Cerebellar nuclear complex (tissue), 1 donor: Measurements from ENCODE around the gene OR5AS1.
"Not testable (repeated sequence)": the region's sequence is repeated elsewhere in the genome, so short reads cannot be mapped to it uniquely, and the experiment has no call there.

Source experiments
- DNase-seq, 2 experiments: peaks; one replicate each; lab custom pipeline; 2025; lab: John Stamatoyannopoulos, UW

The OR5AS1 gene

GRCh38 chr11:56027354-56027753, at the start of gene OR5AS1:
TSS of gene OR5AS1 (plus strand) at chr11:56027654. CDS start at chr11:56030419, 2,765 bp downstream.
- no peak for DNase-seq

GRCh38 chr11:55994525-55994924, 32.9 kb upstream of the OR5AS1 start, which contains the start of gene OR5F1:
TSS of gene OR5F1 (minus strand) at chr11:55994625. CDS start at chr11:55994625, 0 bp downstream.
- DNase-seq = no peak

DNA sequence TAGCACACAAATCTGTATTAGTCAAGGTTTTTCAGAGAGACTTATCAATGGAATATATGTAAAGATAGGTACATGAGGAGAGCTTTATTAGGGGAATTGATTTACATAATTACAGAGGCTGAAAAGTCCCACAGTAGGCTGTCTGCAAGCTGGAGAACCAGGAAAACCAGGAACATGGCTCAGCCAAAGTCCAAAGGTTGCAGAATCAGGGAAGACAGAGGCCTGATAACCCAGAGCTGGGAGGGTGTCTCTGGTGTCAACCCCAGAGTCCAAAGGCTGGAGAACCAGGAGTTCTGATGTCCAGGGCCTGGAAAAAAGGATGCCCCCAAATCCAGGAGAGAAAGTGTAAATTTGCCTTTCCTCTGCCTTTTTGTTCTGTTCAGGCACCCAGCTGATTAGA, 16.7 kb upstream of the OR5AS1 start:
- no peak for DNase-seq

GRCh38 chr11:56013805-56014204, 13.6 kb upstream of the OR5AS1 start:
- DNase-seq = no peak

GRCh38 chr11:56045538-56045937, 18.1 kb downstream of the OR5AS1 start:
- DNase-seq = no peak

GRCh38 chr11:56048480-56048879, 21.0 kb downstream of the OR5AS1 start:
- DNase-seq = no peak

GRCh38 chr11:56049487-56049886, 22.0 kb downstream of the OR5AS1 start:
- no peak for DNase-seq

DNA sequence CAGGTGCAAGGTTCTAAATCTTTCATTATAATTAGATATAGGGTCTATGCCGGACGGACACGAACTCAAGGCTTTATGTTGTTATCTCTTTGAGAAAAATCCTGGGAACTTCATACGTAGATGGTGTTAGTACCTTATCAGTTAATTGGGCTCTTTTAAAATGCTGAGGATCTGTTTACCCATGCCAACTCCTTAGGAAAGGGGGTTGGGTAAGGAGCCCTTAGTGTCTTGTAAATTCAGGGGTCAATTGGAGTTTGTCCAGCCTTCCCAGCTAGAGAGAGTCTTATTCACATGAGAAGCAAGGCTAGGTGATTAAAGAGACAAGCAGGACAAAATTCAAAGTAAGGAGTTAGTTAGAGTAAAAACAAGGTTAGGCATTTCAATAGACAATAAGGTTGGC, 28.9 kb downstream of the OR5AS1 start:
- DNase-seq = not testable (repeated sequence)

- not testable (repeated sequence) for DNase-seq
Measured at GRCh38 chr11:56057661-56058237, 30.3 kb downstream of the OR5AS1 start.

DNA sequence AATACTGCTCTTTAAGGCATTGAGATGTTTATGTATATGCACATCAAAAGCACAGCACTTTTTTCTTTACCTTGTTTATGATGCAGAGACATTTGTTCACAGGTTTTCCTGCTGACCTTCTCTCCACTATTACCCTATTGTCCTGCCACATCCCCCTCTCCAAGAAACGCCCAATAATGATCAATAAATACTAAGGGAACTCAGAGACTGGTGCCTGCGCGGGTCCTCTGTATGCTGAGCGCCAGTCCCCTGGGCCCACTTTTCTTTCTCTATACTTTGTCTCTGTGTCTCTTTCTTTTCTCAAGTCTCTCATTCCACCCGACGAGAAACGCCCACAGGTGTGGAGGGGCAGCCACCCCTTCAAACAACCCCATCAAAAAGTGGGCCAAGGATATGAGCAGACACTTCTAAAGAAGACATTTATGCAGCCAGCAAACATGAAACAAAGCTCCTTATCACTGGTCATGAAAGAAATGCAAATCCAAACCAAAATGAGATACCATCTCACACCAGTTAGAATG, 30.9 kb downstream of the OR5AS1 start:
- not testable (repeated sequence) for DNase-seq

DNA sequence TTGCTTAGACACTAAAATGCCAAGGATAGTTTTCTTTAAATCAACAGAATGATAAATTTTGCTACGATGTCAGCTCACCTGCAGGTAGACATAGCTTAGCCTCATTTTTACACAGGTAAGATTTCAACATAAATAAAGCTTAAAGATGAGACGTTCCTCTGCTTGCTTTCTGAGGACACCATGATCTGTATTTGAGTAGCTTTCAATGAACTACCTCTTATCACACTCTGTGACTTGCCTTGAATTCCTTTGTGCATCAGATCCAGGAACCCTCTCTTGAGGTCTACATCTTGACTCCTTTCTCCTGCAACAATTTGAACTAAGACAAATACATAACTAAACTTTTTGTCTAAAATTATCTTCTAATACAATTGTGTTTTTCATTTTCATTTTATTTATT, 39.5 kb downstream of the OR5AS1 start:
- DNase-seq = no peak
